Ovary (tissue), 3 donors: ENCODE results near the gene MYO9B.

ENCODE experiments used
- CTCF ChIP-seq, 3 donors: fragments of 450-650 bp in 2 of 3; fragments of 200-600 bp in 1 of 3; IDR thresholded peaks; one replicate each; pipeline versions ENCODE4 v1.5.1 to v1.8.0; 2016 to 2022; ENCODE audit warnings: antibody characterized with exemption in 3 of 3, mild to moderate bottlenecking in 1 of 3
- POLR2A ChIP-seq: fragments of 450-650 bp; IDR thresholded peaks from one replicate; pipeline ENCODE4 v1.6.1; 2017; ENCODE audit warnings: antibody characterized with exemption, mild to moderate bottlenecking, moderate library complexity
- donor health status: DM: no; HTN: no; CAD: no.

- TF ChIP-seq POLR2A (no peak), CTCF (IDR thresholded peaks at IDR 0.05) (no peak)
Measured at GRCh38 chr19:17234911-17235299, 159.3 kb downstream of the MYO9B start.
